OCI-LY1 (cell line): ENCODE data around the gene RNPS1.

Source experiments
- H2AFZ ChIP-seq: fragments of 200-600 bp; sonication (generic), shearing (Covaris generic); 2 replicates; pipeline ENCODE4 v1.6.0; 2014; ENCODE audit warnings: antibody characterized with exemption, mild to moderate bottlenecking, low read length
- H3F3A ChIP-seq: fragments of 200-600 bp; sonication (generic), shearing (Covaris generic); 2 replicates; pipeline ENCODE4 v1.6.0; 2014; ENCODE audit warnings: mild to moderate bottlenecking, antibody characterized with exemption, low read length, moderate library complexity; ENCODE audit not compliant: insufficient read depth
- H3K27ac ChIP-seq: fragments of 200-600 bp; sonication (generic); 2 replicates; pipeline ENCODE4 v1.5.1; 2014; ENCODE audit warnings: low read length, mixed run types, mild to moderate bottlenecking, low read depth; ENCODE audit not compliant: poor library complexity, severe bottlenecking
- H3K27me3 ChIP-seq: fragments of 200-600 bp; sonication (generic); 2 replicates; pipeline ENCODE4 v1.6.0; 2014; ENCODE audit warnings: antibody characterized with exemption, mild to moderate bottlenecking, low read length, moderate library complexity; ENCODE audit not compliant: insufficient read depth
- H3K36me3 ChIP-seq: fragments of 200-600 bp; sonication (generic); 2 replicates; pipeline ENCODE4 v1.6.1; 2014; ENCODE audit warnings: mild to moderate bottlenecking, antibody characterized with exemption, low read length, moderate library complexity, mixed read lengths; ENCODE audit not compliant: insufficient read depth
- H3K4me1 ChIP-seq: fragments of 200-600 bp; sonication (generic); 2 replicates; pipeline ENCODE4 v1.5.1; 2014; ENCODE audit warnings: mild to moderate bottlenecking, low read length, moderate library complexity; ENCODE audit not compliant: insufficient read depth, severe bottlenecking
- H3K4me2 ChIP-seq: fragments of 200-600 bp; sonication (generic), shearing (Covaris generic); 2 replicates; pipeline ENCODE4 v1.6.1; 2014; ENCODE audit warnings: low read length
- H3K4me3 ChIP-seq: fragments of 200-600 bp; sonication (generic); 2 replicates; pipeline ENCODE4 v1.5.1; 2014; ENCODE audit warnings: low read length, low read depth, mild to moderate bottlenecking, mixed read lengths; ENCODE audit not compliant: poor library complexity, severe bottlenecking
- H3K79me2 ChIP-seq: fragments of 200-600 bp; shearing (Covaris generic); 2 replicates; pipeline ENCODE4 v1.6.1; 2016; ENCODE audit warnings: mixed run types, low read length, mixed read lengths; ENCODE audit not compliant: insufficient read depth
- H3K9ac ChIP-seq: fragments of 200-600 bp; sonication (generic), shearing (Covaris generic); 2 replicates; pipeline ENCODE4 v1.6.1; 2014; ENCODE audit warnings: mild to moderate bottlenecking, low read length, mixed read lengths
- H3K9me2 ChIP-seq: fragments of 200-600 bp; sonication (generic), shearing (Covaris generic); 2 replicates; pipeline ENCODE4 v1.6.1; 2014; ENCODE audit warnings: low read depth, mild to moderate bottlenecking, low read length, mixed read lengths
- H3K9me3 ChIP-seq: fragments of 200-600 bp; shearing (Covaris generic); 2 replicates; pipeline ENCODE4 v1.6.1; 2014; ENCODE audit warnings: low read length, mixed read lengths
- H4K20me1 ChIP-seq: fragments of 200-600 bp; sonication (generic), shearing (Covaris generic); 2 replicates; pipeline ENCODE4 v1.6.0; 2016; ENCODE audit warnings: mild to moderate bottlenecking, low read length; ENCODE audit not compliant: insufficient read depth
- CTCF ChIP-seq: fragments of 200-600 bp; sonication (generic), shearing (Covaris generic); IDR thresholded peaks from 2 replicates; pipeline ENCODE4 v1.5.1; 2017; ENCODE audit warnings: mild to moderate bottlenecking, antibody characterized with exemption, low read length, moderate library complexity, mixed read lengths
- EZH2 ChIP-seq: fragments of 200-600 bp; sonication (generic), shearing (Covaris generic); IDR thresholded peaks from 2 replicates; pipeline ENCODE4 v1.8.0; 2017; ENCODE audit warnings: borderline replicate concordance, mixed run types, mild to moderate bottlenecking, antibody characterized with exemption, low read length, moderate library complexity, mixed read lengths

Gene RNPS1

GRCh38 chr16:2257726-2258125 lies 10.2 kb downstream of the RNPS1 start:
- H3K4me3 ChIP-seq: no peak overlapping the region
- H3K9ac ChIP-seq: no peak overlapping the region
- H3K4me2 ChIP-seq: no peak overlapping the region
- no peaks in the 10 kb centered on the region for H4K20me1 ChIP-seq
- no peaks in the 10 kb centered on the region for H3K27me3 ChIP-seq
- TF ChIP-seq EZH2: no peak
- no peak for TF ChIP-seq CTCF
- peaks cover 10% of the 10 kb centered on the region for H3K4me1 ChIP-seq
- no peak overlapping the region for H2AFZ ChIP-seq
- H3K79me2 ChIP-seq: no peaks in the 10 kb centered on the region
- H3K36me3 ChIP-seq: peaks cover 99% of the 10 kb centered on the region
- no peak overlapping the region for H3K27ac ChIP-seq
- H3K9me2 ChIP-seq: no peaks in the 10 kb centered on the region
- H3K9me3 ChIP-seq: no peaks in the 10 kb centered on the region
- H3F3A ChIP-seq: peaks cover 7% of the 10 kb centered on the region; the same call in 1 of the 2 replicates

GRCh38 chr16:2256531-2257140 lies 11.3 kb downstream of the RNPS1 start:
- H3K9ac ChIP-seq: no peak overlapping the region
- no peak overlapping the region for H3K4me2 ChIP-seq
- TF ChIP-seq EZH2 (no peak), CTCF (no peak)
- H3K36me3 ChIP-seq: peaks cover 90% of the 10 kb centered on the region
- no peaks in the 10 kb centered on the region for H3K27me3 ChIP-seq
- H3K4me3 ChIP-seq: no peak overlapping the region
- peaks cover 15% of the 10 kb centered on the region for H3F3A ChIP-seq
- H3K4me1 ChIP-seq: peaks cover 21% of the 10 kb centered on the region
- H3K9me2 ChIP-seq: no peaks in the 10 kb centered on the region
- H2AFZ ChIP-seq: no peak overlapping the region
- no peaks in the 10 kb centered on the region for H4K20me1 ChIP-seq
- no peaks in the 10 kb centered on the region for H3K79me2 ChIP-seq
- H3K27ac ChIP-seq: no peak overlapping the region
- H3K9me3 ChIP-seq: no peaks in the 10 kb centered on the region

- Histone ChIP-seq H3K4me3 (no peak overlapping the region), H3K4me2 (no peak overlapping the region), H3K27me3 (no peaks in the 10 kb centered on the region), H3K4me1 (peaks cover 29% of the 10 kb centered on the region), H3K9ac (no peak overlapping the region; the same call in 1 of the 2 replicates), H2AFZ (no peak overlapping the region), H4K20me1 (no peaks in the 10 kb centered on the region), H3K36me3 (peaks cover 61% of the 10 kb centered on the region), H3K27ac (peak overlapping the region; percentile 81), H3K9me2 (no peaks in the 10 kb centered on the region), H3K9me3 (no peaks in the 10 kb centered on the region), H3K79me2 (peaks cover 9% of the 10 kb centered on the region), H3F3A (peaks cover 15% of the 10 kb centered on the region)
- TF ChIP-seq CTCF (no peak), EZH2 (no peak)
These were observed 14.6 kb downstream of the RNPS1 start for GRCh38 chr16:2253293-2253692.
